ENCODE data around the gene ATP8B3. TPM values are rescaled to one million over a fixed set of nuclear protein-coding genes. Genes with fewer than 3 reads are reported as not detected.
"Not testable (repeated sequence)": the region's sequence is repeated elsewhere in the genome, so short reads cannot be mapped to it uniquely, and the experiment has no call there.

The ATP8B3 gene
- total and polyA plus RNA-seq, 3 donors from 2014 or later: 33.2 to 84.2 (median 38.0) TPM

GRCh38 chr19:1763648-1764639 is 48.1 kb downstream of the ATP8B3 start:
- DNase-seq: no peak
- intact Hi-C loops (cut with DNase I; ENCODE audit: low total_unique reads): loop anchor here (10.0 kb wide), 1 partner anchor 219 kb away; no protein-coding TSS in a partner anchor
- H3K27ac ChIP-seq: no peak overlapping the region
- H3K36me3 ChIP-seq (ENCODE audit: low read depth, missing control alignments): no peaks in the 10 kb centered on the region
- H3K27me3 ChIP-seq: peaks cover 1% of the 10 kb centered on the region
- WGBS, 2 donors: 28 to 29% methylated on average over 38 to 39 of the region's 39 CpGs
- no peak overlapping the region for H3K4me3 ChIP-seq
- H3K9me3 ChIP-seq: no peaks in the 10 kb centered on the region
- TF ChIP-seq POLR2A (IDR thresholded peaks at IDR 0.05) (no peak), CTCF (IDR thresholded peaks at IDR 0.05) (no peak)
- H3K4me1 ChIP-seq: no peaks in the 10 kb centered on the region

GRCh38 chr19:1762243-1763117 is 49.6 kb downstream of the ATP8B3 start:
- Histone ChIP-seq H3K27ac (no peak overlapping the region), H3K4me1 (no peaks in the 10 kb centered on the region), H3K4me3 (no peak overlapping the region), H3K36me3 (ENCODE audit: low read depth, missing control alignments) (no peaks in the 10 kb centered on the region), H3K9me3 (no peaks in the 10 kb centered on the region), H3K27me3 (peaks cover 7% of the 10 kb centered on the region)
- intact Hi-C loops (cut with DNase I; ENCODE audit: low total_unique reads): loop anchor here (10.0 kb wide), 1 partner anchor 218 kb away; no protein-coding TSS in a partner anchor
- no peak for DNase-seq
- WGBS, 2 donors: 2 to 3% methylated on average over 15 to 31 of the region's 56 CpGs
- no peak for TF ChIP-seq POLR2A (IDR thresholded peaks at IDR 0.05)
- TF ChIP-seq CTCF (IDR thresholded peaks at IDR 0.05): no peak

GRCh38 chr19:1761528-1762242 is 50.4 kb downstream of the ATP8B3 start:
- peaks cover 7% of the 10 kb centered on the region for H3K27me3 ChIP-seq
- no peak for DNase-seq
- no peaks in the 10 kb centered on the region for H3K36me3 ChIP-seq (ENCODE audit: low read depth, missing control alignments)
- WGBS, 2 donors: 11 to 23% methylated on average over 14 to 28 of the region's 30 CpGs
- H3K4me1 ChIP-seq: no peaks in the 10 kb centered on the region
- no peaks in the 10 kb centered on the region for H3K9me3 ChIP-seq
- no peak overlapping the region for H3K27ac ChIP-seq
- H3K4me3 ChIP-seq: no peak overlapping the region
- TF ChIP-seq CTCF (IDR thresholded peaks at IDR 0.05) (no peak), POLR2A (IDR thresholded peaks at IDR 0.05) (no peak)
- intact Hi-C loops (cut with DNase I; ENCODE audit: low total_unique reads): loop anchor here (10.0 kb wide), 1 partner anchor 217 kb away; no protein-coding TSS in a partner anchor

- not testable (repeated sequence) for H3K4me3 ChIP-seq; H3K9me3 ChIP-seq; H3K36me3 ChIP-seq (ENCODE audit: low read depth, missing control alignments); DNase-seq; H3K27me3 ChIP-seq; H3K27ac ChIP-seq; H3K4me1 ChIP-seq
- WGBS, 2 donors: 24 to 36% methylated on average over 14 to 15 of the region's 15 CpGs
- intact Hi-C loops (cut with DNase I; ENCODE audit: low total_unique reads): loop anchor here (10.0 kb wide), 1 partner anchor 216 kb away; no protein-coding TSS in a partner anchor
These were observed 51.1 kb downstream of the ATP8B3 start for GRCh38 chr19:1760786-1761527.

All from testis (tissue), 3 donors.